ENCODE data around the gene SRSF4.
"Not testable (repeated sequence)": the region's sequence is repeated elsewhere in the genome, so short reads cannot be mapped to it uniquely, and the experiment has no call there.

The SRSF4 gene

DNA sequence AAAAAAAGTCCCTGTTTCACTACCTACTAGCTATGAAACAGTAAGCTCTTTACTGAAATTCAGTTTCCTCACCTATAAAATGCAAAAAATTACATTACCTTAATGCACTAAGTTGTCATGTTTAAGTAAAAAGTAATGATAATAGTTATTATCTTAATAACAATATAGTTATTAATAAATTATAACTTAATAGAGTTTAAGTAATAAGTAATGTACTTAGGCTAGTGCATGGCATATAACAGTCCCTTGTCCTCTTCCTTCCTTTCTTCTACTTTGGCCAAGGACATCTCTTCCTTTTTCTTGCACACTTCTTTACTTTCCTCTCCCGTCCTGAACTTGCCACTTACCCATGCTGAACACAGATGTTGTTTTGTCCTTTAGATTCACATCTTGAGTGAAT is 67.0 kb downstream of the SRSF4 start:
- Histone ChIP-seq H3K4me1 (ENCODE audit: insufficient read depth, low read length, severe bottlenecking) (no peaks in the 10 kb centered on the region), H3K27ac (ENCODE audit: low read depth, low read length, poor library complexity, severe bottlenecking) (no peak overlapping the region), H3K4me2 (ENCODE audit: low read length) (no peak overlapping the region), H3K36me3 (ENCODE audit: insufficient read depth, low read length) (peaks cover 71% of the 10 kb centered on the region), H3K27me3 (ENCODE audit: insufficient read depth, low read length) (no peaks in the 10 kb centered on the region), H3F3A (ENCODE audit: insufficient read depth, low read length) (no peaks in the 10 kb centered on the region), H3K9me2 (ENCODE audit: low read depth, low read length) (no peaks in the 10 kb centered on the region), H2AFZ (ENCODE audit: low read length) (no peak overlapping the region), H4K20me1 (ENCODE audit: insufficient read depth, low read length) (no peaks in the 10 kb centered on the region), H3K79me2 (ENCODE audit: insufficient read depth, low read length) (no peaks in the 10 kb centered on the region), H3K9ac (ENCODE audit: low read length) (no peak overlapping the region), H3K9me3 (ENCODE audit: low read length) (no peaks in the 10 kb centered on the region), H3K4me3 (ENCODE audit: low read depth, low read length, poor library complexity, severe bottlenecking) (no peak overlapping the region)
- TF ChIP-seq, protein P1, sequence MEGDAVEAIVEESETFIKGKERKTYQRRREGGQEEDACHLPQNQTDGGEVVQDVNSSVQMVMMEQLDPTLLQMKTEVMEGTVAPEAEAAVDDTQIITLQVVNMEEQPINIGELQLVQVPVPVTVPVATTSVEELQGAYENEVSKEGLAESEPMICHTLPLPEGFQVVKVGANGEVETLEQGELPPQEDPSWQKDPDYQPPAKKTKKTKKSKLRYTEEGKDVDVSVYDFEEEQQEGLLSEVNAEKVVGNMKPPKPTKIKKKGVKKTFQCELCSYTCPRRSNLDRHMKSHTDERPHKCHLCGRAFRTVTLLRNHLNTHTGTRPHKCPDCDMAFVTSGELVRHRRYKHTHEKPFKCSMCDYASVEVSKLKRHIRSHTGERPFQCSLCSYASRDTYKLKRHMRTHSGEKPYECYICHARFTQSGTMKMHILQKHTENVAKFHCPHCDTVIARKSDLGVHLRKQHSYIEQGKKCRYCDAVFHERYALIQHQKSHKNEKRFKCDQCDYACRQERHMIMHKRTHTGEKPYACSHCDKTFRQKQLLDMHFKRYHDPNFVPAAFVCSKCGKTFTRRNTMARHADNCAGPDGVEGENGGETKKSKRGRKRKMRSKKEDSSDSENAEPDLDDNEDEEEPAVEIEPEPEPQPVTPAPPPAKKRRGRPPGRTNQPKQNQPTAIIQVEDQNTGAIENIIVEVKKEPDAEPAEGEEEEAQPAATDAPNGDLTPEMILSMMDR (IDR thresholded peaks at IDR 0.05; ENCODE audit: low read length), result no peak
- TF ChIP-seq EZH2 (IDR thresholded peaks at IDR 0.05; ENCODE audit: borderline replicate concordance, low read length), result no peak

DNA sequence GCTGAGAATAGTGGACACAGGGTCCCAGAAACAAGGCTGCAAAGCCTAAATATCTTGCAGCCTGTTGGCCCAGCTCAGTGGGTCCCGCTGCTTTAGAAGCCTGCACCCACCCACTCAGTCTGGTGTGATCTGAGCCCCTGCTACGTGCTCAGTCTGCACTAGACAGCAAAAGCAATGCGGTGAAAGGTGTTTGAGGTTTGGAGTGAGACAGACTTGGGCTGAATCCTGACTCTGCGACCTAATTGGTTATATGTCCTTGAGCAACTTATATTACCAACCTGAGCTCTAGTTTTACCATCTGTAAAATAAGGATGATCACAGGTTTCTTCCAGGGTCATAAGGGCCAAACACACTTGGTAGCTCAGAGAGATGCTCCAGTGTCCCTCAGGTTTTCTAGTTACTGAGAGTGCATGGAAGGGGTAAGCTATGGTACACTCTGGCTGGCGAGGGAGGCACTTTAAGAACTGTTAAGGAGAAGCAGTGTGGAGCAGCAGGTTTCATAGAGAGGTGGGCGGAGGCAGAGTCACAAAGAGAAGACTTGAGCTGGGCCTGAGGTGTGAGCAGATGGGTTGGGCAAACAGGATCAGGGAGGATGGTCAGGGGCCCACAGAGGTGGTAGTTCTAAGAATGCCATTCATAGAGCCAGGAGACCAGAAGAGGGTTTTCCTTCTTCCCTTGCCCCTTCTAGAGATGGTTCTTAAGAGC is 68.1 kb downstream of the SRSF4 start:
- Histone ChIP-seq H3F3A (ENCODE audit: insufficient read depth, low read length) (no peaks in the 10 kb centered on the region), H3K79me2 (ENCODE audit: insufficient read depth, low read length) (no peaks in the 10 kb centered on the region), H4K20me1 (ENCODE audit: insufficient read depth, low read length) (no peaks in the 10 kb centered on the region), H3K9me3 (ENCODE audit: low read length) (no peaks in the 10 kb centered on the region), H3K27me3 (ENCODE audit: insufficient read depth, low read length) (no peaks in the 10 kb centered on the region), H2AFZ (ENCODE audit: low read length) (no peak overlapping the region), H3K4me2 (ENCODE audit: low read length) (no peak overlapping the region), H3K27ac (ENCODE audit: low read depth, low read length, poor library complexity, severe bottlenecking) (no peak overlapping the region), H3K9me2 (ENCODE audit: low read depth, low read length) (no peaks in the 10 kb centered on the region), H3K36me3 (ENCODE audit: insufficient read depth, low read length) (peaks cover 71% of the 10 kb centered on the region), H3K9ac (ENCODE audit: low read length) (no peak overlapping the region), H3K4me1 (ENCODE audit: insufficient read depth, low read length, severe bottlenecking) (no peaks in the 10 kb centered on the region), H3K4me3 (ENCODE audit: low read depth, low read length, poor library complexity, severe bottlenecking) (no peak overlapping the region)
- no peak for TF ChIP-seq EZH2 (IDR thresholded peaks at IDR 0.05; ENCODE audit: borderline replicate concordance, low read length)
- TF ChIP-seq, protein P1 (IDR thresholded peaks at IDR 0.05; ENCODE audit: low read length), result no peak

- Histone ChIP-seq H3K9ac (ENCODE audit: low read length) (no peak overlapping the region), H3K9me2 (ENCODE audit: low read depth, low read length) (no peaks in the 10 kb centered on the region), H3K27ac (ENCODE audit: low read depth, low read length, poor library complexity, severe bottlenecking) (no peak overlapping the region), H3K9me3 (ENCODE audit: low read length) (no peaks in the 10 kb centered on the region), H3K4me2 (ENCODE audit: low read length) (no peak overlapping the region), H3K36me3 (ENCODE audit: insufficient read depth, low read length) (peaks cover 67% of the 10 kb centered on the region), H3K4me3 (ENCODE audit: low read depth, low read length, poor library complexity, severe bottlenecking) (no peak overlapping the region), H3K79me2 (ENCODE audit: insufficient read depth, low read length) (no peaks in the 10 kb centered on the region), H3K4me1 (ENCODE audit: insufficient read depth, low read length, severe bottlenecking) (no peaks in the 10 kb centered on the region), H3K27me3 (ENCODE audit: insufficient read depth, low read length) (no peaks in the 10 kb centered on the region), H3F3A (ENCODE audit: insufficient read depth, low read length) (no peaks in the 10 kb centered on the region), H2AFZ (ENCODE audit: low read length) (no peak overlapping the region), H4K20me1 (ENCODE audit: insufficient read depth, low read length) (no peaks in the 10 kb centered on the region)
- TF ChIP-seq EZH2 (IDR thresholded peaks at IDR 0.05; ENCODE audit: borderline replicate concordance, low read length), result no peak
- TF ChIP-seq, protein P1 (IDR thresholded peaks at IDR 0.05; ENCODE audit: low read length), result no peak
Observed at GRCh38 chr1:29112705-29113412, 68.8 kb downstream of the SRSF4 start.

- not testable (repeated sequence) for H3F3A ChIP-seq (ENCODE audit: insufficient read depth, low read length); H3K9me2 ChIP-seq (ENCODE audit: low read depth, low read length); H3K4me2 ChIP-seq (ENCODE audit: low read length); H3K27me3 ChIP-seq (ENCODE audit: insufficient read depth, low read length); H3K9me3 ChIP-seq (ENCODE audit: low read length); H3K9ac ChIP-seq (ENCODE audit: low read length); H3K79me2 ChIP-seq (ENCODE audit: insufficient read depth, low read length); H2AFZ ChIP-seq (ENCODE audit: low read length); H3K27ac ChIP-seq (ENCODE audit: low read depth, low read length, poor library complexity, severe bottlenecking); H4K20me1 ChIP-seq (ENCODE audit: insufficient read depth, low read length); H3K4me3 ChIP-seq (ENCODE audit: low read depth, low read length, poor library complexity, severe bottlenecking); H3K4me1 ChIP-seq (ENCODE audit: insufficient read depth, low read length, severe bottlenecking)
- H3K36me3 ChIP-seq (ENCODE audit: insufficient read depth, low read length), result peaks cover 44% of the 10 kb centered on the region
Observed at GRCh38 chr1:29108041-29108440, 73.7 kb downstream of the SRSF4 start.
